Measurements from ENCODE around the gene KCNMA1.

KCNMA1 gene

DNA sequence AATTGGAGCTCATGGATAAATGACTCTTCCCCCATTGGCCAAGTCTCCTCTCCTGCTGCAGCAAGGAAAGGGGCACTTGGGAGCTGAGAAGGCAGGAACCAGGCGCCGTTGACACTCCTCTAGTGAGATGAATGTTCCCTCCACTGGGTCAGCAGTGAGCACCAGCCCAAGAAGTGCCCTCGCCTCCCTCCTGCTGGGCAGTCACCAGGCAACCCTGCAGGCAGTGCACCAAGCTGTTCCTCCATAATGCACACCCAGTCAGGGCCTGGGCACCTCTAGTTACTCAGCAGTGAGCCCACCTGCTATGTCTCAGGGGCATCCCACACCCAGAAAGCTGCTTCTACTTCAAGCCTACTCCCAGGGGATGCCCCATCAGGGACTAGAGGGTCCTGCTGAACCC lies 84.3 kb downstream of the KCNMA1 start:
- DNase-seq, result no peak

GRCh38 chr10:77552252-77552651 lies 85.4 kb downstream of the KCNMA1 start:
- DNase-seq, result no peak

DNA sequence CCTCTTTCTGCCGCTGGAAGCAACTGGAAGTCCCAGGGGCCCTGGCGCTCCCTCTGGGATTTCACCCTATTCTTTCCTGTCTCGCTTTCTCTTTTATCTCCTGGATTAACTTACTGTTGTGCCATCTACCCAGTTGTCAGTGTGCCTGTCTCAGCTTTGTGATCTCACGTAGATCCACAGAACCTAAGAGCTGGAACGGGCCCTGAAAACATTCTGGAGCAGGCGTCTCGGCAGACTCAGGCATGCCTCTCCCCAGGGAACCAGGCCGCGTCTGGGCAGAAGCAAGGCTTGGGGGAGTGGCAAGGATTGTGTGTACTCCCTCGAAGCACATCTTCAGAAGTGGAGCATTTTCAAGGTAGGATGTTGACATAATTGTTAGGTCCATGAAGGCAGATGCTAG lies 87.2 kb downstream of the KCNMA1 start:
- no peak for DNase-seq

GRCh38 chr10:77548671-77549070 lies 88.9 kb downstream of the KCNMA1 start:
- DNase-seq, result no peak

DNA sequence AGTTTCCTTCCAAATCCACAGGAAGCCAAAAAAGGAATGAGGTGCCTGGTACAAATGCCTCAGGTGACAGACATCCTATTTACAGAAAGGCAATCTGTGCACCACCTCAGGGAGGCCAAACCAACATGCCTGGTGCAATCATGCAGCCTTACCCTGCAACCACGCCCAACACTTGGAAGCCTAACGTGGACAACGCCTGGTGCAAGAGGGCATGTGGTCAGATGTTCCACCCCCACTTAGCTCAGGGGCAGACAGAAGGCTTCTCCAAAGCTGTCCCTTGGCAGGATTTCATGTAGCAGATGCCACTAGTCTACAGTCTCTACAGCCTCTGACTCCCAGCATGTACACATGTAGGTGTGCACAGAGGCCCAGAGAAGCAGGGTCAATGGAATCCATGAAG lies 89.5 kb downstream of the KCNMA1 start:
- no peak for DNase-seq

DNA sequence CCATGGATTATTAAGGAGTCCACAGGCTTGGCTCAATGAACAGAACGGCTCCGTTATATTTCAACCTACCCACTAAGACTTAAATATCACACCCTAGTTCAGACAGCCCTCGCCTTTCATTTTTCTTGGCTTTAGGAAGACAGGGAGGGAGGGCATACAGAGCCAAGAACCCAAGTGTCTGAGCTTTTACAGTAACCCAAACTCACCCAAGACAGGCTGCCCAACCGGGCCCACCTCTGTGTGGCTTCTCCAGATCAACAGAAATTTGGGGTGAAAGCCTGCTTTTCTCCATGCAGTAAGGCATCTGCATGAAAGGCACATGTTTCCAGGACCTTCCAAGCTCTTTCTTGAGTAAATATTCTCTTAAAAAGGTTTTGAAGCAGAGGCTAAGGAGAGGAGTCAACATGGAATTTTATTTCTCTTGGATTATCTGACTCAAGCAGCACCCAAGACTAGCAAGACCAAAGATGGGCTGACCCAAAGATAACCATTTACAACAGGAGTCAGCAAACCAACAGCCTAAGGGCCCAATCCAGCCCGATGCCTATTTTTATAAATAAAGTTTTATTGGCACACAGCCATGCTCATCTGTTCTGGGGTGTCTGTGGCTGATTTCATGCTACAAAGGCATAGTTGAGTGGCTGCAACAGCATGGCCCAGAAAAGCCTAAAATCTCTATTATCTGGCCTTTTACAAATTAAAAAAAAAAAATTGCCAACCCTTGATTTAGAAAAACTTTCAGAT lies 90.1 kb downstream of the KCNMA1 start:
- no peak for DNase-seq

DNA sequence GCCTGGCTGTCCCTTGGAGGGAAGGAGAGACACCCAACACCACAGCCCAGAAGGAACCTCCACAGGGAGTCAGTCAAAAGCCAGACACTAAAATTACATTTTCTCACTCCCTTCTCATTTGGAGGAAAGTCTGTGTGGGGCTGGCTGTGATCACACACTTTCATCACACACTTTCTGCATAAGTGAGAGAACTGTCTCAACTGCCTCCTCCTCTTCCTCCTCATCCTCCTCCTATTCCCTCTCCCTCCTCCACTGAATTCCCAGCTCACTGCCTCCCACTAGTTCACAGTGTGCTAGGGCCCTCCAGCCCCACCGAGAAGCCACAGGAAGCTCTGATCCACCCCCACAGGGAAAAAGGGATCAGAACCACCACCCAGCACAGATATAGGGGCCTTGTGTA lies 91.6 kb downstream of the KCNMA1 start:
- DNase-seq, result no peak

- DNase-seq, result no peak
Measured at GRCh38 chr10:77545585-77545984, 92.0 kb downstream of the KCNMA1 start.

DNA sequence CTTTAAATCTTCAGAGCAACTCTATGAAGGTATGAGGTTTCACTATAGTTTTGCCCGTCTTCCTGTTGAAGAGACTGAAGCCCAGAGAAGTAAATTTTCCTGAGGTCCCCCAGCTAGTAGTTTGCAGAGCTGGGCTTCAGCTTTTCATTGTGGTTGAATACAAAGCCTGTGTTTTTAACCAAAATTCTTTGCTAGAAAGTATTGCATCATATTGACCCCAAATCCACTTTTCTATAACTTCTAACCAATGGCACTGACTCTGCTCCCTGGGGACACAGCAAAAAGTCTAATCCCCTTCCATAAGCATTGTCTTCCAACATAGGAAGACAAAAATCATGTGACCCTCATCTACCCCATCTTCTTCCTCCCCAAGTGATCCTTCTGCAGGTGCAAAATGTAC lies 93.0 kb downstream of the KCNMA1 start:
- DNase-seq, result no peak

GRCh38 chr10:77542710-77543259 lies 94.8 kb downstream of the KCNMA1 start:
- no peak for DNase-seq

DNA sequence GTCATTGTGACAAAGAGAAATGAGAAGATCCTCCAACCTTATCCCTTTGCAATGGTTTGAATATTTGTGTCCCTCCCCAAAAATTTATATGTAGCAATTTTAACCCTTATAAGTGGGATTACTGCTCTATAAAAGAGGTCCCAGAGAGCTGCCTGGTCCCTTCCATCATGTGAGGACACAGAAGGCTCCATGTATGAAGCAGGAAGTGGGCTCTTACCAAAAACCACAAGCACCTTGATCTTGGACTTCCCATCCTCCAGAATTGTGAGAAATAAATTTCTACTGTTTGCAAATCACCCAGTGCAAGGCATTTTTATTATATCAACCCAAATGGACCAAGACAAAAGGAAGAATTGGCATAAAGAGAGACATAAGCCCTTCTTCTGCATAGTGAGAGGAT lies 95.7 kb downstream of the KCNMA1 start:
- no peak for DNase-seq

GRCh38 chr10:77541247-77541646 lies 96.4 kb downstream of the KCNMA1 start:
- no peak for DNase-seq

DNA sequence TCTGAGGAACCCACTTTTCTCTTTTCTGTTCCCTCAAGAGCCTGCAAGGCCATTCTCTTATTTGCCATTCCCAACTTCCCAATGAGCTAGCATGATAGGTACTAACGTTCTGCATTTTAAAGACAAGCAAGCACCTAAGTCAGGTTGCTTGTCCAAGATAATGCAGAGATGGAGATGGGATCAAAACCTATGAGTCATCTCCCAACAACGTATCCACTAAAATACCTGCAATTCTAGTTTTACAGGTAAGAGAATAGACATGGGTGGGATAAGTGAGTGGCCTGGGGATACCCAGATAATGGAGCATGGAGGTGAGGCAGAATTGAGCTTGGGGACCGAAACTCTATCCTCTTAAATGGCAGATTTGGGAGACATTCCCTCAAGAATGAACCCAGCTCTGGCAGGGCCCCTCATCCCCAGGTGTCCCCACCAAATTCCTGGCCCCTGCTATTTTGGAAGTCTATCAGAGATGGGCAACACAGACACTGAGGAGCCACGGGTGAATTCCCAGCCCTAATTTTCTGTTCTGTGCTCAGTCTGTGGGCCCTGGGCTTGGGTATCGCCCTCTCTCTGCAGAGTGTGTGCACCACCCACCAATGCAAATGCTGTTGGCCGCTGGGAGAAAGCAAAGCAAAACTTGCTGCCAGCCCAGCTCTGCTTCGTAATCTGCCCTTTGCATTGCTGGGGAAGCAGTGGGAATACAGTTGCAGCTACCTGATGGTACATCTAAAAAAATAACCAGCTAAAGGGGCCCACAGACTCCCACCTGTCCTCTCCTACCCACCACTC lies 98.3 kb downstream of the KCNMA1 start:
- no peak for DNase-seq

- DNase-seq, result no peak
Measured at GRCh38 chr10:77537720-77538373, 99.8 kb downstream of the KCNMA1 start.

GRCh38 chr10:77537071-77537470 lies 100.5 kb downstream of the KCNMA1 start:
- DNase-seq, result no peak

- DNase-seq, result no peak
Measured at GRCh38 chr10:77533887-77534278, 103.7 kb downstream of the KCNMA1 start.

DNA sequence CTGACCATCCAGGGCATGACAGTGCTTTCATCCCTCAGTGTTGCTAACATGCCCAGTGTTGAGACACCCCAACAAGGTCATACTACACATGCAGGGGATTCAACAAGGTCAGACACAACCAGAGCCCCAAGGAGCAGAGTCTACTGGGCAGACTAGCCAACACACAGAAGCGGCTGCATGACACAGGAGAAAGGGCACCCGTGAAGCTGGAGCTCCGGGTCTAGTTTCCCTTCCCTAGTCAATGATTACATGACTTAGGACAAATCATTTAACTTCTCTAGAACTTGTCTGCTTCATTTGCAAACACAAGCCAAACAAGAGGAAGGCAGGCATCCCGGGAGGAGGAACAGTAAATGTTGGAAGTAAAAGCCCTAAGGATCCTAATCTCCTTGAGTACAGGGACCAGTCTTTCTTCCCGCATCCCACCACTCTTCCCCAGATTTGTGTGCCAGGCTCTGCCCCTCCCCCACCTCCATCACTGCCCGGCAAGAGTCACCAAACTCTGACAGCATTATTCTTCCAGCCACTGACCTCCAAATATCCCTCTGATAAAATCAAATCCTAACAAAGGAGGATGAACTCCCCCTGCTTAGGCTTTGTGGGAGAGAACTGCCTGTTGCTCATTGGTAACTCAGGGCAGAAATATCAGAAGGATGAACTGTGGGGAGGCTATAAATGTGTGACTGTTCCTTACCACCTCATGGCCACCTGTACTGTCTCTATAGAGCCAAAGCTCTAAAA lies 104.3 kb downstream of the KCNMA1 start:
- no peak for DNase-seq

DNA sequence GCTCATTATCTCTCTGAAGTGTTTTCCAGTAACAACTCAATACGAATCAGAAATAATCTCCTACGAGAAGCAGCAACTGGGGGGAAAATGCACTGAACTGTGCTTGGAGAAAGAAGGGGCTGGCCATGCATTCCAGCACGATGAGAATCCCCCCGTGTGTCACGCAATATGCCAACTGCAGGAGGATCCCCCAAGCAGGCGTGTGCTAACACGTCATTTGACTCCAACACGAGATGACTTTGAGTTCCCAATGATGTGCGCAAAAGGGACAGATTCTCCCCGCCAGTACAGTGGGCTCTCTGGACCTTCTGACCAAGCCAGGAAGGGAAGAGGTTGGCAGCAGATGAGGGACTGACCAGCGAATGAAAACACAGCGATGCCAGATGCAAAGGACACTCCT lies 105.5 kb downstream of the KCNMA1 start:
- no peak for DNase-seq

- no peak for DNase-seq
Measured at GRCh38 chr10:77531441-77532001, 106.1 kb downstream of the KCNMA1 start.

DNA sequence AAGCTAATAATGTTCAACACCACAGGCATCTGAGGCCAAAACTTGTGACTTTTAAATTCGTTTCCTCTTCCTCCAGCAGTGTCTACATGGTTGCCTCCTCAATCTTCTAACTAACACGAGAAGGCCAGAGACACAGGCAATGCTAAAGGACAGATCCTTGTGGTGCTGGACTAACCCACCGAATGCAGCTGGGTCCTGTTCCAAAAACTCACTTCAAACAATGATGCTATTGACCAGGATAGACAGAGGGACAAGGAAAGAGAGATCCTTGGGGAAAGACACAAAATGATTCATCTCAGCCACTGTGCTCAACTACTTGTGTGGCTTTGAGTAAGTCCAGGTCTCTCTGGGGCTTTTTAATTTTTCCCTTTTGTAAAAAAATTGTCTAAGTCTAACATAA lies 107.6 kb downstream of the KCNMA1 start:
- DNase-seq, result no peak

DNA sequence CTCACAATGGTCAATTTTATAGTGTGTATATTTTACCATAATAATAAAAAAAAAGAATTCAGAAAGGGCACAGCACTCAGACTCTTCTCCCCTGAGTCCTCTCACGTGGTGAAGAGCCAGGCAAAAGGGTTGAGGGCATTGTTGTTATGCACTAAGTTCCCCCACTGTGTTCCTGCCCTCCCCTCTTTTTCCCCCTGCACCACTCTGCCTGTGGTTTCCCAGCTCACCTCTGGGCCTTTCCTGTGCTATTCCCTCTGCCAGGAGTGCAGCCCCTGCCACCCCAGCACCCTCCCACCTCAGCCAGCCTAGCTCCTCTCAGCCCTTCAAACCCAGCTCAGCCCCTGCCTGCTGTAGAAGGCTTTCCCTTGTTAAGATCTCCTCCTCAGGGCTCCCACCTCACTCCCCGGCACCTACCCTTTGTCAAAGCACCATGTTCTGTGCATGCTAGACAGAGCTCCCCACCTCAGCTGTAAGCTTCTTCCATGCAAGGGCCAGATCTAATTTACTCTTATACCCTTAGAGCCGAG lies 108.5 kb downstream of the KCNMA1 start:
- DNase-seq, result no peak

- no peak for DNase-seq
Measured at GRCh38 chr10:77527839-77528238, 109.8 kb downstream of the KCNMA1 start.
